Bronchial epithelial cell (primary cell): ENCODE measurements around the gene MMS19. TPM values are rescaled to one million over a fixed set of nuclear protein-coding genes. Genes with fewer than 3 reads are reported as not detected.
"Not testable (repeated sequence)": the region's sequence is repeated elsewhere in the genome, so short reads cannot be mapped to it uniquely, and the experiment has no call there.

Experiments used
- DNase-seq: peaks from one replicate; pipeline ENCODE4 v3.0.0-alpha.2; 2010; ENCODE audit warnings: low read depth
- FAIRE-seq: peaks from 2 replicates; lab custom pipeline; 2011; peaks lifted over from hg19 to GRCh38; lab: Jason Lieb, UNC
- H3K27me3 ChIP-seq: 2 replicates; pipeline ENCODE4 v1.5.1; 2011; ENCODE audit warnings: low read length; ENCODE audit not compliant: control insufficient read depth, insufficient read depth
- H3K36me3 ChIP-seq: 2 replicates; pipeline ENCODE4 v1.5.1; 2011; ENCODE audit warnings: low read length; ENCODE audit not compliant: control insufficient read depth, insufficient read depth
- H3K4me3 ChIP-seq: 2 replicates; pipeline ENCODE4 v1.5.1; 2011; ENCODE audit warnings: mild to moderate bottlenecking, low read depth, low read length, control low read depth
- total RNA-seq: library from RNA; depleted of rRNA; stranded (reverse); fragments of >200 nt; gene quantifications from 2 replicates; pipeline ENCODE4 v1.2.1, GENCODE V29; 2014
- TF ChIP-seq, protein P1 (sequence below): IDR thresholded peaks from 2 replicates; pipeline ENCODE4 v1.5.1; 2011; ENCODE audit warnings: mild to moderate bottlenecking, moderate library complexity, low read length, control low read depth, inconsistent platforms; ENCODE audit not compliant: insufficient read depth, severe bottlenecking

Gene MMS19
- total RNA-seq, 1 donor from 2014 or later: 38.2 TPM

DNA sequence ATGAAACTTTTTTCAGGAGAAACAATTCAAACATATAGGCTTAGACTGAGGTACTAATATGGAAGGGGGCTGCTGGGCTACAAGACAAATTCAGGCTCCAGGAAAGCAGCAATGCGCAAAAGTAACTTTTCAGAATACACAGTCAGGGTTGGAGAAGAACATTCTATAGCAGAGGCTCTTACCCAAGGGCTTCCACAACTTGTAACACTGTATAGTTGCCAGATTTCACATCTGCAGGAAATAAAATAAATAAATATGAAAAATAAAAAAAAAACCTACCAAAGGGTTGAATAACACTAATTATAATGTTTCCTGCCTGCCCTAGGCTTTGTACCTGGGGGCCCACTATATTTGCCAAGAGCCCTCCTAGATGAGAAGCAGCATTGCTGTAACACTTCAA, 14.3 kb downstream of the MMS19 start:
- FAIRE-seq (no peak), DNase-seq (no peak)
- no peaks in the 10 kb centered on the region for H3K27me3 ChIP-seq
- peaks cover 7% of the 10 kb centered on the region for H3K36me3 ChIP-seq
- no peak overlapping the region for H3K4me3 ChIP-seq
- TF ChIP-seq, protein P1, sequence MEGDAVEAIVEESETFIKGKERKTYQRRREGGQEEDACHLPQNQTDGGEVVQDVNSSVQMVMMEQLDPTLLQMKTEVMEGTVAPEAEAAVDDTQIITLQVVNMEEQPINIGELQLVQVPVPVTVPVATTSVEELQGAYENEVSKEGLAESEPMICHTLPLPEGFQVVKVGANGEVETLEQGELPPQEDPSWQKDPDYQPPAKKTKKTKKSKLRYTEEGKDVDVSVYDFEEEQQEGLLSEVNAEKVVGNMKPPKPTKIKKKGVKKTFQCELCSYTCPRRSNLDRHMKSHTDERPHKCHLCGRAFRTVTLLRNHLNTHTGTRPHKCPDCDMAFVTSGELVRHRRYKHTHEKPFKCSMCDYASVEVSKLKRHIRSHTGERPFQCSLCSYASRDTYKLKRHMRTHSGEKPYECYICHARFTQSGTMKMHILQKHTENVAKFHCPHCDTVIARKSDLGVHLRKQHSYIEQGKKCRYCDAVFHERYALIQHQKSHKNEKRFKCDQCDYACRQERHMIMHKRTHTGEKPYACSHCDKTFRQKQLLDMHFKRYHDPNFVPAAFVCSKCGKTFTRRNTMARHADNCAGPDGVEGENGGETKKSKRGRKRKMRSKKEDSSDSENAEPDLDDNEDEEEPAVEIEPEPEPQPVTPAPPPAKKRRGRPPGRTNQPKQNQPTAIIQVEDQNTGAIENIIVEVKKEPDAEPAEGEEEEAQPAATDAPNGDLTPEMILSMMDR: no peak

DNA sequence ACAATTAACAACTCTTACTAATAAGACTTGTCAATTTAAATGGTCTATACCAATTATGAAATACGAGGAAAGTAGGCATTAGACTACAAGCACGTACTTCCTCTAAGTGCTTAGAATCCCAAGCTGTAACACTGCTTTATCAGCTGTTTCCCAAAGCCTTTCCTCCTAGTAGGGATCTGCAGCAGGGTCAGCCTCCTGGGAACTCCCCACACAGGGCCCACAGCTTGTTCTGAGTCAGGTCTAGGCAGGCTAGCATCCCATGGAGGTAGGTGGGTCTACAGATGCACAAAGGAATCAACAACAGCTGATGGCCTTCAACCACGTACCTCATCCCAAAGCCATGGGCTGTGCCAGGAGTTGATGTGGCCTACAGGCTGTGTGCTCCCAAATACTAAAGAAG, 14.7 kb downstream of the MMS19 start:
- TF ChIP-seq, protein P1: no peak
- no peaks in the 10 kb centered on the region for H3K27me3 ChIP-seq
- DNase-seq (peak; percentile 33), FAIRE-seq (no peak)
- H3K36me3 ChIP-seq: peaks cover 7% of the 10 kb centered on the region
- H3K4me3 ChIP-seq: no peak overlapping the region

DNA sequence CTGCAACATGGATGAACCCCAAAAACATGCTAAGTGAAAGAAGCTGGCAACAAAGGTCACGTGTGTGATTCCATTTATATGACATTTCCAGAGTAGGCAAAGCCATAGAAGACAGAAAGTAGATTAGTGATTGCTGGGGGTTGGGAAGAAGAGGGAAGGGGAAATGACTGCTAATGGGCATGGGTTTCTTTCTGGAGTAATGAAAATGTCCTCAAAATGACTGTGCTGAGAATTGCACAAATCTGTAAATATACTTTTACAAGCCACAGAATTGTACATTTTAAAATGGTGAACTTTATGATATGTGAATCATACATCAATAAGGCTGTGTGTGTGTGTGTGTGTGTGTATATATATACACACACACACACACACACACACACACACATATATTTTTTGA, 15.8 kb downstream of the MMS19 start:
- DNase-seq (no peak), FAIRE-seq (no peak)
- Histone ChIP-seq H3K4me3 (no peak overlapping the region), H3K27me3 (no peaks in the 10 kb centered on the region), H3K36me3 (peaks cover 14% of the 10 kb centered on the region)
- TF ChIP-seq, protein P1: no peak

DNA sequence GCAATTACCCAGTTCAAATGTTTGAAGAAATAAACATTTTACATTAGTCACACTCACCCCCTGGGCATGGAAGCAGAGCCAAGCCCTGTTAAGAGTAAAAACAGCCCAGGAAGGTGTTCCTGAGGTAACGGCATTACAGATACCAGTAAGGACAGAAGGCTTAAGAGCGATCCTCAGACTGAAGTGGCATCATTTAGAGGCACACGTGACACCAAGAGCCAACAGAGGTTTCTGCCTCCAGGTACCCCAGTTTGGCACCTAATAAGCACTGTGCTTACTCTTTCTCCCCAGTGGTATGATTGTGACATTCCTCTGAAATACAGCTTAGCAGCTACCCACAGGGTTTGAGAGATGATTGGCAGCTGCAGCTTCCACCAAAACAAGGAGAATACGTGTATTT, 17.2 kb downstream of the MMS19 start:
- FAIRE-seq (no peak), DNase-seq (peak; percentile 81)
- no peaks in the 10 kb centered on the region for H3K27me3 ChIP-seq
- H3K36me3 ChIP-seq: peaks cover 23% of the 10 kb centered on the region
- no peak overlapping the region for H3K4me3 ChIP-seq
- TF ChIP-seq, protein P1: no peak

DNA sequence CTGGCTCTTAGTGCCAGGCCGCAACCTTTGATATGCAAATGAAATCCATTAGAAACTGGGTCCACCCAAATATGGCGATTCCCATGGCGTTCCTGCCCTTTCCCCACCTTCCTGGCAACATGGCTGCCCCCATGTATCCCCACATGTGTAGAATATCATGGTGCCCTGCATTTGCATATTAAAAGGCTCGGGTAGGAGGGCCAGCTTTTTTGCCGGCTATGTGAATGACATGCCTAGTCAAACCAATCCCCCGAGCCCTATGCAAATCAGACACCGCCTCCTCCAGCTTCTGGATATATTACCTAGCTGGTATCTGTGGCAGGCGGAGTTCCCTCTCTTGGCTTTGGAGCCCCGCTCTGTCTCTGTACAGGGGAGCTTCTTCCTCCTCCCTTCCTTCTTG, 18.3 kb downstream of the MMS19 start:
- peaks cover 23% of the 10 kb centered on the region for H3K36me3 ChIP-seq
- FAIRE-seq (no peak), DNase-seq (peak; percentile 27)
- H3K27me3 ChIP-seq: no peaks in the 10 kb centered on the region
- TF ChIP-seq, protein P1: no peak
- H3K4me3 ChIP-seq: no peak overlapping the region

DNA sequence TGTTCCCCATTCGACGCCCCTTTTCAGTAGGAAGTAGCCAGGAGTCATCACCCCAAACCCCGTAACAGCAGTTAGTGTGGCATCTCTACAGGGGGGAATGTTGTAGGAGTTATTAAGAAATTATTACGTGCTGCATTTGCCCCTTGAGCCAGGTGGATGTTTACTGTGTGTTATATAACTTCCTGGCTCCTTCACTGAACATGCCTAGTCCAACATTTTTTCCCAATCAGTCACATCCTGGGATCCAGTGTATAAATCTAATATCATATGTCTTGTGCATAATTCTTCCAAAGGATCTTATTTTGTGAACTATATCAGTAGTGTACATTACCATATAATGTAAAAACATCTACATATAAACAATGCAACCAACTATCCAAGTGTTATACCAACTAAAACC, 18.8 kb downstream of the MMS19 start:
- H3K27me3 ChIP-seq, H3K4me3 ChIP-seq, FAIRE-seq: not testable (repeated sequence)
- peaks cover 23% of the 10 kb centered on the region for H3K36me3 ChIP-seq
- DNase-seq: peak; percentile 83
